ENCODE results near the gene NCOA7. TPM values are rescaled to one million over a fixed set of nuclear protein-coding genes. Genes with fewer than 3 reads are reported as not detected.

NCOA7 gene
- total and polyA plus RNA-seq, 2 of the 8 experiments (the other 6 are each of a cell fraction or from before 2014, with no cell fraction given): 2.6 to 10.7 TPM

DNA sequence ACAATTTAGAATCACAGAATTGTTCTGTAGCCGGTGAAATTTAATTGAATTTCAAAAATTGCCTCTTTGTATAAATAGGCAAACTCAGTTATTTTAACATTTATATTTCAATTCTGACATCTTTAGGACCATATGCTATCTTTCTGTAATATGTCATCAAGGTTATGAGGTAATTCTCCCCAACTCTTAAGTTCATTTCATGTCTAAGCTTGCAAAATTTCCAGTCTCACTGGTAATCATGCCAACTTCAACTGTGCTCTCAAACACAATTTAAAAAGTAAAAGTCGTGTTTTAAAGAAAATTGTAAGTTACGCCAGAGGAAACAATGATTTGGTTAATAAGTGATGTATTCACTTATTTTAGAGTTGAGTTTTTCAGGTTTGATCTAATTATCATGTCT lies 1.4 kb downstream of the NCOA7 start:
- no peak overlapping the region for H2BK12ac ChIP-seq (ENCODE audit: low read depth, low read length)
- no peak overlapping the region for H4K5ac ChIP-seq (ENCODE audit: insufficient read length, low read depth, low read length)
- FAIRE-seq: no peak
- H3K79me2 ChIP-seq (ENCODE audit: control insufficient read depth in 1 of 2, insufficient read depth in 2 of 2, low read length in 2 of 2): 0 out of 4 replicates have a peak, but pooled peaks cover 0 to 5% of the 10 kb centered on the region in 2 experiments
- no peak overlapping the region for H2BK5ac ChIP-seq (ENCODE audit: low read depth, low read length)
- no peaks in the 10 kb centered on the region; a peak in 1 of 7 replicates for H3K27me3 ChIP-seq (replicated peaks in 1 of 4; ENCODE audit: control insufficient read depth in 3 of 4, extremely low read depth in 1 of 4, insufficient read depth in 3 of 4, low read length in 3 of 4)
- no peak overlapping the region for H2BK120ac ChIP-seq (replicated peaks; ENCODE audit: low read depth, low read length)
- H3K9me3 ChIP-seq (ENCODE audit: insufficient read depth in 2 of 2, low read depth in 1 of 2, low read length in 1 of 2): no peaks in the 10 kb centered on the region
- H2BK20ac ChIP-seq (ENCODE audit: low read length): no peak overlapping the region
- H2AFZ ChIP-seq (ENCODE audit: low read length): no peak overlapping the region
- DNase-seq (ENCODE audit: low read depth in 1 of 2, low spot score in 2 of 2): no peak
- no peak overlapping the region for H3K23ac ChIP-seq (ENCODE audit: insufficient read length)
- no peak overlapping the region for H3K18ac ChIP-seq (ENCODE audit: extremely low read depth, low read length)
- H3K23me2 ChIP-seq (ENCODE audit: low read depth, low read length): peaks cover 11% of the 10 kb centered on the region
- POLR2A ChIA-PET (ENCODE audit: partially characterized antibody): interaction anchor here (0.9 to 1.4 kb wide), 3 partner anchors 13 to 639 kb away, joined by 3 to 5 read pairs (median 4); partner anchors contain the start of gene TPD52L1
- CTCF ChIA-PET (ENCODE audit: partially characterized antibody): interaction anchor here (0.8 to 6.2 kb wide), 22 partner anchors 9 to 491 kb away, joined by 3 to 77 read pairs (median 6); partner anchors contain the start of gene HINT3
- no peaks in the 10 kb centered on the region for H3K79me1 ChIP-seq (ENCODE audit: low read depth, low read length)
- peaks cover 2 to 10% (median 4%) of the 10 kb centered on the region in 4 experiments; a peak in 4 of 7 replicates for H3K4me1 ChIP-seq (replicated peaks in 1 of 4; ENCODE audit: control insufficient read depth in 3 of 4, insufficient read depth in 4 of 4, low read length in 3 of 4)
- TF ChIP-seq MAFK (IDR thresholded peaks at IDR 0.05; ENCODE audit: low read depth, low read length) (no peak), GTF2F1 (IDR thresholded peaks at IDR 0.05; ENCODE audit: borderline replicate concordance, low read depth, low read length) (no peak), NANOG (IDR thresholded peaks at IDR 0.05; ENCODE audit: insufficient read depth, low read depth, low read length, poor library complexity, severe bottlenecking) (no peak), EP300 (IDR thresholded peaks at IDR 0.05; ENCODE audit: borderline replicate concordance in 1 of 2, low read depth in 2 of 2, low read length in 2 of 2) (no peak), YY1 (IDR thresholded peaks at IDR 0.05; ENCODE audit: low read depth, low read length) (no peak), PHF8 (conservative IDR thresholded peaks at IDR 0.05; ENCODE audit: low read depth, low read length) (no peak), SP4 (IDR thresholded peaks at IDR 0.05; ENCODE audit: low read length) (no peak), EGR1 (IDR thresholded peaks at IDR 0.05; ENCODE audit: borderline replicate concordance, low read depth, low read length) (no peak), BCL11A (IDR thresholded peaks at IDR 0.05; ENCODE audit: low read depth in 2 of 2, low read length in 2 of 2) (no peak), SP1 (IDR thresholded peaks at IDR 0.05; ENCODE audit: low read depth, low read length) (no peak)
- TF ChIP-seq, protein P1, sequence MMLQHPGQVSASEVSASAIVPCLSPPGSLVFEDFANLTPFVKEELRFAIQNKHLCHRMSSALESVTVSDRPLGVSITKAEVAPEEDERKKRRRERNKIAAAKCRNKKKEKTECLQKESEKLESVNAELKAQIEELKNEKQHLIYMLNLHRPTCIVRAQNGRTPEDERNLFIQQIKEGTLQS (IDR thresholded peaks at IDR 0.05; ENCODE audit: insufficient read depth, low read depth, low read length): no peak
- TF ChIP-seq, protein P2, sequence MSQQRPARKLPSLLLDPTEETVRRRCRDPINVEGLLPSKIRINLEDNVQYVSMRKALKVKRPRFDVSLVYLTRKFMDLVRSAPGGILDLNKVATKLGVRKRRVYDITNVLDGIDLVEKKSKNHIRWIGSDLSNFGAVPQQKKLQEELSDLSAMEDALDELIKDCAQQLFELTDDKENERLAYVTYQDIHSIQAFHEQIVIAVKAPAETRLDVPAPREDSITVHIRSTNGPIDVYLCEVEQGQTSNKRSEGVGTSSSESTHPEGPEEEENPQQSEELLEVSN (IDR thresholded peaks at IDR 0.05): no peak
- 79 to 100% methylated on average over 1 to 3 of the region's 3 CpGs for WGBS, 2 experiments (ENCODE audit: extremely low coverage in 1 of 2, insufficient coverage in 1 of 2, insufficient read length in 1 of 2, insufficient replicate concordance in 2 of 2, low coverage in 1 of 2, low lambda C conversion rate in 2 of 2, missing lambda C conversion rate in 1 of 2)
- no peak overlapping the region for H4K91ac ChIP-seq (replicated peaks; ENCODE audit: insufficient read length, low read length)
- peak overlapping the region in 1 of 4 experiments; percentile 75; a peak in 1 of 8 replicates for H3K4me3 ChIP-seq (ENCODE audit: extremely low read depth in 1 of 4, insufficient read depth in 2 of 4, low read depth in 3 of 4, low read length in 4 of 4)
- H3K4ac ChIP-seq (replicated peaks; ENCODE audit: insufficient read length, low read depth, low read length): no peak overlapping the region
- no peak overlapping the region for H3K9ac ChIP-seq (replicated peaks in 1 of 4; ENCODE audit: extremely low read depth in 1 of 4, low read depth in 3 of 4, low read length in 3 of 4)
- H3K36me3 ChIP-seq (ENCODE audit: control insufficient read depth in 2 of 4, insufficient read depth in 4 of 4, low read length in 3 of 4): no peaks in the 10 kb centered on the region
- no peak overlapping the region for H2AK5ac ChIP-seq (ENCODE audit: low read depth, low read length)
- H3K14ac ChIP-seq (ENCODE audit: insufficient read length): no peak overlapping the region
- H3K27ac ChIP-seq (ENCODE audit: low read depth, low read length): no peak overlapping the region
- H3K56ac ChIP-seq (replicated peaks; ENCODE audit: insufficient read length, low read depth, low read length): no peak overlapping the region
- no peaks in the 10 kb centered on the region for H4K20me1 ChIP-seq (replicated peaks in 1 of 2; ENCODE audit: control insufficient read depth in 1 of 2, insufficient read depth in 2 of 2, low read length in 2 of 2)
- H2BK15ac ChIP-seq (ENCODE audit: low read length): no peak overlapping the region
- H3K4me2 ChIP-seq (ENCODE audit: insufficient read depth in 1 of 2, low read depth in 2 of 2, low read length in 2 of 2): no peak overlapping the region; a peak in 1 of 4 replicates
- H4K8ac ChIP-seq (ENCODE audit: extremely low read depth, insufficient read depth, low read length): no peak overlapping the region
